A549 (cell line): ENCODE data around the gene NTN1.

ENCODE experiments used
- HMGXB4 ChIP-seq: fragments of 250-450 bp; sonication (Bioruptor Pico); IDR thresholded peaks from 2 replicates; pipeline ENCODE4 v1.5.0; 2021; ENCODE audit warnings: mild to moderate bottlenecking, moderate library complexity, borderline replicate concordance
- NFE2L2 ChIP-seq: fragments of 150-350 bp; conservative IDR thresholded peaks from 2 replicates; pipeline ENCODE4 v1.6.1; 2014; ENCODE audit warnings: low read length
- POLR2A ChIP-seq: IDR thresholded peaks from 2 replicates; pipeline ENCODE4 v1.6.1; 2012; ENCODE audit warnings: mild to moderate bottlenecking, low read length
- RAD21 ChIP-seq, 2 experiments: fragments of >200 bp in 1 of 2; sonication (Bioruptor Twin) in 1 of 2; formaldehyde crosslinking in 1 of 2; IDR thresholded peaks in 1 of 2; conservative IDR thresholded peaks in 1 of 2; 2 replicates in 1 of 2; 3 replicates in 1 of 2; pipeline ENCODE4 v1.6.1; 2012 to 2018; ENCODE audit warnings: inconsistent platforms in 1 of 2

- TF ChIP-seq NFE2L2: no peak
- TF ChIP-seq RAD21 (conservative IDR thresholded peaks at IDR 0.05 in 1 of 2, IDR thresholded peaks at IDR 0.05 in 1 of 2): no peak
- TF ChIP-seq HMGXB4: no peak
- TF ChIP-seq POLR2A: no peak
These were observed 263.6 kb downstream of the NTN1 start for GRCh38 chr17:9284884-9285283.
